Left lobe of liver (tissue), 2 donors: Measurements from ENCODE around the gene RIPK4. TPM values are rescaled to one million over a fixed set of nuclear protein-coding genes. Genes with fewer than 3 reads are reported as not detected.
A peak's percentile ranks its signal among the peaks of the same experiment; 100 is the strongest.
"Not testable (repeated sequence)": the region's sequence is repeated elsewhere in the genome, so short reads cannot be mapped to it uniquely, and the experiment has no call there.

Source experiments
- ATAC-seq: fragments of 200-7000 bp; cut with Tn5 transposase; one replicate; pipeline ENCODE4 v1.9.1; 2020; ENCODE audit warnings: mild to moderate bottlenecking, moderate library complexity
- DNase-seq: peaks from one replicate; pipeline ENCODE4 v3.0.0-alpha.2; 2020; ENCODE audit warnings: low spot score
- total RNA-seq: library from RNA; stranded (reverse); gene quantifications from one replicate; pipeline ENCODE4 v1.2.1, GENCODE V29; 2021
- donor health status: DM: no; HTN: no; CAD: no; lungs with moderate emphysema.
- donor health status: DM: no; HTN: yes; CAD: no.

The RIPK4 gene
- total RNA-seq, 1 donor from 2014 or later = 8.2 TPM

DNA sequence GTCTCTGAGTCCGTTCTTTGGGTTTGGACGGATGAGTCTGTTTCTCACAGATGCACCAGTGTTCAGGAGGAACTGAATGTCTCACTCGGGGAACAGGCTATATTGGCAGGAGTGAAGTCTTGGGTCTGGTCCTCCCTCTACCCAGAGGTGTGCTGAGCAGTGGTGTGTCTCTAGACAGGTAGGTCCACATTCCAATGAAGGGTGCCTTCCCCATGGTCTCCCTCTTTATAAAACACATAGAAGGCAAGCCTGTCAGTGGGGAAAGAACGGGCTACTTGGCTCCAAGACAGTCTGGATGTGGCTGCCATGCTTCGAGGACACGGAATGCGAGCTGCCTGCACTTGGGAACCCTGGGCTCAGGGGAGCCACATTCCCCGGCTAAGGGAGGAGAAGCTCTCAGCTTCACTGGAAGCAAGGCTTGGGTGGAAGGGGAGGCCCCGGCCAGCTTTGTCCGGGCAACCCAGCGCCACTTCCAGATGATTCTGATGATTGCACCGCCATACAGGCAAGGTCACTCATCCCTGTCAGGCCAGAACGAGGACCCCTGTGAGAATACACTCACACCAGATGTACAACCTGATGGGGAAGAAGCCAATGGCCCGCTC, 29.7 kb upstream of the RIPK4 start:
- ATAC-seq (no peak), DNase-seq (no peak)

DNA sequence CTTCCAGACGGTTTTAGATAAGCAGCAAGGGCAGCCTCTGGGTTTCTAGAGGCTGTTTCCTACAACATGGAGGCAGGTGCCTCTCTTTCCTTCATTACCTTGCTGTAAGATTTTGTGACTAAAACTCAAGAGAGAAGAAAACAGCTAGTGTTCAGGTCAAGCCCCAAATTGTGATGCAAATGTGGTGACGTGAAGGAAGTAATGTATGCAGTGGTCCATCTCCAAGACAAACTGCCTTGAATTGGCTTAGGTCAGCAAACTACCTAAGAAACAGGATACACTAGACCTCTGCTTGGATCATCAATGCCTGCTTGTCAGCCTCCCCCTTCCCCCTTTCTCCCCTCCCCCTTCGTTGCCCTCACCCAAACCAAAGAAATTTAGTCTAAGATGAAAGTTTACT, 28.9 kb upstream of the RIPK4 start:
- DNase-seq (no peak), ATAC-seq (no peak)

DNA sequence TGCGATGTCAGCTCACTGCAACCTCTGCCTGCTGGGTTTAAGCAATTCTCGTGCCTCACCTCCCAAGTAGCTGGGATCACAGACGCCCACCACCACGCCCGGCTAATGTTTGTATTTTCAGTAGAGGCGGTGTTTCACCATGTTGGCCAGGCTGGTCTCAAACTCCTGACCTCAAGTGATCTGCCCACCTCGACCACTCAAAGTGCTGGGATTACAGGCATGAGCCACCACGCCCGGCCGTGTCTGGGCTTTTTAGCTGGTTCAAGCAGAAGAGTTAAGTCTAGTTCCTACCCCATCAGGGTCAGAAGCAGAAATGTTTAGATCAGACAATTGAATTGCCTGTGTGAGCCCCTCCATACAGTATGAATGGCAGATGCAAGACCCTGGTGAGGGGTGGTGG, 27.7 kb upstream of the RIPK4 start:
- ATAC-seq = no peak
- DNase-seq = no peak

DNA sequence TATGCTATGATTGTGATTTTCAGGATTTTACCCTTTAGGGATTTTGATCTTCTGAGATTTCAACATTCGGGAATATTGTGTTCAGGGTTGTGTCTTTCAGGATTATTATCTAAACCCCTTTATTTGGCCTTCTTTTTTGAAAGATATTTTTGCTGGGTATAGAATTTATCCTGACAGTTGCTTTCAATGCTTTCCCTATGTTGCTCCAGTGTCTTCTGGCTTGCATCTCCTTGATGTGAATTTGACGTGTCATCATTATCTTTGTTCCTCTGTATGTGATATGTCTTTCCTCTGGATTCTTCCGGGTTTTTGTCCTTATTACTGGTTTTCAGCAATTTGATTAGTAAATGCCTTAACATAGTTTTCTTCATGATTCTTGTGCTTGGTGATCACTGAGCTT, 25.9 kb upstream of the RIPK4 start:
- DNase-seq = no peak
- no peak for ATAC-seq

DNA sequence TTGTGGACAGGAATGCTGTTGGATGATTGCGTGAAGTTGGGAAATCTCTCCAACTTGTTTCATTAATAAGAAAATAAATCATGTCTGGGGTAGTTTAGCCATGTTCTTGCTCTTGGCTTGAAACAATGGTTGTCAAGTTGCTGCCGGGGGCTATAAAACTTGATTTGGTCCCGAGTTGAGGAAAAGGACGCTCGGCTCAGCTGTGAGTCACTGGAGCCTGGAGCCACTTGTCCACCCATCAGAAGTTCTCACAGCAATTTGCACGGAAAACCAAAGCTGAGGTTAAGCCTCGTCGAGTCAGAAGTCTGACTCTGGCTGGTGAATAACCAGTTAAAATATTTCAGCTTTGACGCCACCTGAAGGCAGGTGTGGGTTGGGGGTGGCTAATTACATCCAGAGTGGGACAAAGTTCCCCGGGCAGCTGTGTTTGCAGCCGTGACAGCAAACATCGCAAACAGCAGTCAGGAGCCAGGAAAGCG, 19.7 kb upstream of the RIPK4 start:
- DNase-seq (no peak), ATAC-seq (no peak)

DNA sequence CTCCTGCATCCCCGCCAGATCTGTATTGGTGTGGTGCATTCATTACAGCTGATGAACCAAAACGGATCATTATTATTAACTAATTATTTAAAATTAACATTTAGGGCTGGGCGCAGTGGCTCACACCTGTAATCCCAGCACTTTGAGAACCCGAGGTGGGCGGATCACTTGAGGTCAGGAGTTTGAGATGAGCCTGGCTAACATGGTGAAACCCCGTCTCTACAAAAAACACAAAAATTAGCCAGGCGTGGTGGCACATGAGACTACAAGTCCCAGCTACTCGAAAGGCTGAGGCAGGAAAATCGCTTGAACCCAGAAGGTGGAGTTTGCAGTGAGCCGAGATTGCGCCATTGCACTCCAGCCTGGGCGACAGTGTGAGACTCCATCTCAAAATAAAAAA, 18.4 kb upstream of the RIPK4 start:
- not testable (repeated sequence) for DNase-seq, ATAC-seq

DNA sequence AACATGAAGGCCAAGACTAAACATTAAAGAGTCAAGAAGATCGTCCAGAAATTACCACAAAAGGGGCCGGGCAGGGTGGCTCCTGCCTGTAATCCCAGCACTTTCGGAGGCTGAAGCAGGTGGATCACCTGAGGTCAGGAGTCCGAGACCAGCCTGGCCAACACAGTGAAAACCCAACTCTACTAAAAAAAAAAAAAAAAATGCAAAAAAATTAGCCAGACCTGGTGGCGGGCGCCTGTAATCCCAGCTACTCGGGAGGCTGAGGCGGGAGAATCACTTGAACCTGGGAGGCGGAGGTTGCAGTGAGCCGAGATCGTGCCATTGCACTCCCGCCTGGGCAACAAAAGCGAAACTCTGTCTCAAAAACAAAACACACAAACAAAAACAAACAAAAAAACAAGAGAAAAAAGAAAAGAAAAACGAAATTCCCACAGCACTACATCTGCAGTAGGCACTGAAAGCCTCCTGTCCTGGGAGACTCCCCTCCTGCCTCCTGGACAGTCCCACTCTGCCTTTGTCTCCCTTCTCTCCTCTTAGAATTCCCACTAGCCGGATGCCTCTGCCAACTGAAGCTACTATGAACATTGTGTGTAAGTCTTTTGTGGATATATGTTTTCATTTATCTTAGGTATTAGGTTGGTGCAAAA, 17.7 kb upstream of the RIPK4 start:
- DNase-seq = no peak
- ATAC-seq = no peak

DNA sequence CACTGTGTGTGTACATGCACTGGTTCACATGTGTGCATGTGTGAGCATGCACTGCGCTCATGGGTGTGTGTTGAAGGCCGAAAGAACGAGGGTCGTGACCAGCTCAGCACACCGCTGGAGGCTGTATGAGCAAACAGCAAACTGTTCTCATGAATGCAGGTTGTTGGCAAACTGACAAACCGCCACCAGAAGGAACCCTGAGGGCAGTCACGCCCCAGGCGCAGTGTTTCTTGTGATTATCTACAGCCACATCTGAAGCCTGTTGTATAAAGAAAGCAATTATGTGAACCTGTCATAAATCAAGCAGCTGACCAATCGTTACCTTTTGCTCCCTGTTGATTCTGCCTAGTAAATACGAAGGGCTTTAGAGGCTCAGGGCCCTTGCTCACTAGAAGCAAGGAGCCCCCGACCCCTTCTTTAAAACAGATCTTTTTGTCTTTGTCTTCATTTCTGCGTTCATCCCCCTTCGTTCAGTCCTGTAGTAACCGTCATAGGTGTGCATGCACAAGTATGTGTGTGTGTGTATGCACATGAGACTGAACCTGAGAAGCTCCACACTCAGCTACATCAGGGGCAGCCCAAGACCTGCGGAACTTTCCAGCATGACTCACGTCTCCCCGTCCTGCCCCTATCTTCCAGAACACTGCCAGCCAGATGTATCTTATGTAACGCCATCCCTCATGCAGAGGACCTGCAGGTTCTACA, 16.8 kb upstream of the RIPK4 start:
- no peak for DNase-seq
- ATAC-seq = no peak

DNA sequence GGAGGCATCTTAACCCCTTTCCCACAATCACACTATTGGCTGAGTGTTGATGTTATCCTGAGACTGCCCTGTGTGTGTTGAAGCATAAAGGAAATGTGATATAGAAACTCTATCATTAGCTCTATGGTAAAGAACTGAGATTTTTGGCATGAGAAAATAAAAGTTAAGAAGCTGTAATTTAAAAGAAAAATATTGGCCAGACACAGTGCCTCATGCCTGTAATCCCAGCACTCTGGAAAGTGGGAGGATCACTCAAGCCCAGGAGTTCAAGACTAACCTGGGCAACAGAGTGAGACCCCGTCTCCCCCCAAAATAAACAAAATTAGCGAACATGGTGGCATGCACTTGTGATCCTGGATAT, 14.2 kb upstream of the RIPK4 start:
- DNase-seq = no peak
- no peak for ATAC-seq

DNA sequence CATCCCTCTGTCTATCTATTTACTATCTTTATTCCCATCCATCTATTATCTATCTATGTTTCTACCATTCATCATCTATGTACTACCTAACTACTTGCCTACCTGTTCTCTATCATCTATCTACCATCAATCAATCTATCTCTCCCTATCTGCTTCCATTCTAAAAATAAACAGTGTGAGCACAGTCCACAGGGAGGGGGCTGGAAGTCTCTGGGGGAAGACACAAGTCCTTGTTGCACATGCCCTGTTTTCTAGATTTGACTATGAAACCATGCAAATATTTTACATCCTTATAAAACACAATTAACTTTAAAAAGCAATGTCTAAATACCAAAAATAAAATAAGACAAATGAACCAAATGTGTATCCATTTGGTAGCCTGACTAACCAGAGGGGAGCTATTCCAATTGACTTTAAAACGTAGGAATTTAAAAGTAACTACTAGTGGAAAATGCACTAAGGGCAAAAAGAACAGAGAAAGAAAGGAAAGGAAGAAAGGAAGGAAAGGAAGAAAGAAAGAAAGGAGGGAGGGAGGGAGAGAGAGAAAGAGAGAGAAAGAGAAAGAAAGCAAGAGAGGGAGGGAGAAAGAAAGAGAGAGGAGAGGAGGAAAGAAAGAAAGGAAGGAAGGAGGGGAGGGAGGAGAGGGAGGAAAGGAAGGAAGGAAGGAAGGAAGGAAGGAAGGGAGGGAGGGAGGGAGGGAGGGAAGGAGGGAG, 13.6 kb upstream of the RIPK4 start:
- ATAC-seq (no peak), DNase-seq (no peak)

DNA sequence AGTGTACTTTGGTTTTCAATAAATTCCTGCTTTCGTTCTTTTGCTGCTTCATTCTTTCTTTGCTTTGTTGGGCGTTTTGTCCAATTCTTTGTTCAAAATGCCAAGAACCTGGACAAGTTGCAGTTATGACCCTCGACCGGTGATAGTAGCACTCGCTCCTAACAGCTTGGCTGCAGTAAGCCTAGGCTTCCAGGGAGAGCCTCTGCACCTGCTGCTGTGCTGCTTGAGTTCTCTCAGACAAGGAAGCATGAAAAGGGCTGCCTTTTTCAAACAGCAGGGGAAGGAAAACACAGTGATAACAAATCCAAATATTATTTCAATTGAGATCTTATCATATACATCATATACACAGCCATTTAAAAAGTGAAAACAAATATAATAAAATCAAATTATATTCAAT, 12.8 kb upstream of the RIPK4 start:
- ATAC-seq (peak; percentile 30), DNase-seq (no peak)

DNA sequence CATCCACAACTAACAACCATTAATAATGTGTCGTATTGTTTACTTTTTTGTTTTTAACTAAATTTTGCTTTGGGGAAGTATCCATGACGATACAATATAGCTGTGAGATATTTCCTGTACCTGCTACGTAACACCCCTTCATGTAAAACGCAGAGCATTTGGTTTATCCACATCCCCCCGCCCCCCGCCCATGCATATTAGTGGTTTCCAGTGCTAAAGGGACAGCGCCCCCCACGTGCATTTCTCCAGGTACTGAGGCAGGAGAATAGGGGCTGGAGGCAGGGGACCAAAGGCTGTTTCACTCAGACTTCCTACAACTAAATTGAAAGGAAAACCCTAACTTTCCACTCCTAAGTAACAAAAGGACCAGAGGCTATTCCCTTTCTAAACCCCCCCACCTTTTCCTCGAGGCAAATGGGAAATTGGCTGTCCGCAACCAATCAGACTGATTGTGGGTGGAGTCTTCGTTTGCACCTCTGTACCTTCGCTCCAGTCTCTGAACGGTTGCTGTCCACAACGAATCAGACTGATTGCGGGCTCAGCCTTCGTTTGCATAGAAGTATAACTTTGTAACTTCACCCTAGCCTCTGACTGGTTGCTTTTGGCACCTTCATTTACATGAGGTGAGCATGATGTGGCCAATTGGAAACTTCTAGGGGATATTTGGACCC, 12.2 kb upstream of the RIPK4 start:
- ATAC-seq (peak; percentile 85), DNase-seq (no peak)

DNA sequence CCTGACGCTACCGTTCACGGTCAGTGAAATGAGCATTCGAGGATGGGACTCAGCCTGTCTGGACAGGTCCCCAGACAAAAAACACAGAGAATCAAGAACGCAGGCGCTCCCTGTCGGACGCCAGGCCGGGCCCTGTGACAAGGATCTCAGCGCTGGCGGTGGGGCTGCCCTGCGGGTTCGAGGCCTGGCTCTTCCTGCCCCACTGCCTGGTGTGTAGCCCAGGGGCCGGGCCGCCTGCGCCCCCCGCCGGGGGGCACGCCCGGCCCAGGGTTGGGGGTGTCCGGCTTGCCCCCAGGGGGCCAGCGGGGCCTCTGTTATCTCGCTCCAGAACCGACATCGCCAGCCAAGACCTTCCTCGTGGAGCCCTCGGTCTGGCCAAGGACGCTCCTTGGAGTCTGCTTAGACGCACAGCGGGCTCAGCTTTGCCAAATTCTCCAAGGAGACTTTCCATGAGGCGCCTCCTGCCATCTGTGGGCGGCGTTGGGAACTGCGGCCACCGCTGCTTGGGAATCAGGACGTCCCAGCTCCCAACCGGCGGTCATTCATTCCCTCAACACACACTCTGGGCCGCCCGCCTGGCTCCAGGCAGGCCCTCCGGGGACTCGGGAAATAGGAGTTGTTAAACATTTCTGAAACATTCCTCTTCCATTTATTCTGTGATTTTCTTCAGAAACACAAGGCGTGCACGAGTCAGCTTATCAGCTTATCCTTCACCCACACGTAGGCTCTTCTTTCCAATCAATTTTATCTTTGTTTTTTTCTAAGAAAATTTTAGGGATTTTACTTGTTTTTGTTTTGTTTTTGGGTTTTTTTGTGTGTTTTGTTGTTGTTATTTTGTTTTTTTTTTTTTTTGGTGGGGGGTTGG, 11.3 kb upstream of the RIPK4 start:
- DNase-seq (peak; percentile 83), ATAC-seq (peak; percentile 93)

DNA sequence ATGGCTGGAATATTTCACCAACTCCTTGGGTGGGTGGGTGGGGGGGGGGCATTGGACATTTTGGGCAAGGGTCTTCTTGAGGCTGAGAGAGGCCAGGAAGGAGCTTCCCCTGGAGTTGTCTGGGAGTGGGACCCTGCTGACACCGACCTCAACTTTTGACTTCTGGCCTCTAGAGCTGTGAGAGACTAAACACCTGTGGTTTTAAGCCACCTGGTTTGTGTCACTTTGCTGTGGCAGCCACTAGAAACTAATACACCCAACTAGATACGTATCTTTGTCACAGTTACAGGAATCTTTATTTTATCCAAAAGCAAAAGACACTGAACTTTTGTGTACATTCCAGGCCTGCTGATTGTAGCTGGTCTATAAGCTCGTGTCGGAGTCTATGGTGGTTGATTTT, 9.9 kb upstream of the RIPK4 start:
- no peak for ATAC-seq

DNA sequence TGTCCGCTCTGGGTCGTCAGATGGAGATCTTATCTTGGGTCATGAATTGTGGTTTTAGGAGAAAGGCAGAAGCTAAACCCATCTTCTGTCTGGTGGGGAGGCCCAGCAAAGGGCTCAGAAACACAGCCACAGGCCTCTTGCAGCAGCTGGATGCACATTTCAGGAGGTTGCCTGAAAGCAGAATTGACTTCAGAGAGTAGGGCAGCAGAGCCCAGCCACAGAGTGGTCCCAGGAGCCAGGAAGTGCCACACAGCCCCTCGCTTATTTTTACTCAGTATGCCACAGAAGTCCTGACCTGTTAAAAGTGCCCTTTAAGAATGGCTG, 8.3 kb upstream of the RIPK4 start:
- no peak for ATAC-seq

More for the DNA sequence above, 9.9 kb upstream of the RIPK4 start:
- no peak for DNase-seq

DNA sequence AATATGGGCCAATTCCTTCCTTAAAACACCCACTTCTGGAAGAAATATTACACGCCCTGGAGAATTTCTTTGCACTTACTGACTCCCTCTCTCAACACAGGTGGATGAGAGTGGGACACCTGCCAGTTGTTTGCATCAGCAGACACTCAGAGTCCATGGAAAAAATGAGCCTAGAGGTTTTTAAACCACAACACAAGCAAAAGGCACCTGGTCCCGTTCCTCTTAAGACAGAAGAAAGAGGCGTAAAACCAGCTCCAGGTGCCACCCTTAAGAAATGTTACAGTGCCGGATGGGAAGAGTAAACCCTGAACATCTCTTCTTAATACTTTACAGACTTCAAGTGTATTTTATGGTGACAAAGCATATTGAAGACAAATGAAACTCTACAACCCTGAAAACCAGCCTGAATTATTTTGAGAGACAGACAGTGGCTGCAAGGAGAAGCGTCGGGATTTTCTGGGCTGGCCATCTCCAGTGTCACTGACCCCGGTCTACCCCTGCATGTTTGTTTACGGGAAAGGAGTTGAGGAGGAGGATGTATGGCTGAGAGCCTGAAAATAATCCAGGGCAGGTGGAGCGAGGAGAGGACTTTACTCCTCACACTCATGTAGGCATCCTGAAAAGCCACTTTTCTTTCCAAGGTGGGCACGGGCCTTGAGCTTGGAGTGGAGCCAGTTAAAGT, 7.8 kb upstream of the RIPK4 start:
- ATAC-seq (no peak), DNase-seq (no peak)

More for the DNA sequence above, 8.3 kb upstream of the RIPK4 start:
- no peak for DNase-seq

DNA sequence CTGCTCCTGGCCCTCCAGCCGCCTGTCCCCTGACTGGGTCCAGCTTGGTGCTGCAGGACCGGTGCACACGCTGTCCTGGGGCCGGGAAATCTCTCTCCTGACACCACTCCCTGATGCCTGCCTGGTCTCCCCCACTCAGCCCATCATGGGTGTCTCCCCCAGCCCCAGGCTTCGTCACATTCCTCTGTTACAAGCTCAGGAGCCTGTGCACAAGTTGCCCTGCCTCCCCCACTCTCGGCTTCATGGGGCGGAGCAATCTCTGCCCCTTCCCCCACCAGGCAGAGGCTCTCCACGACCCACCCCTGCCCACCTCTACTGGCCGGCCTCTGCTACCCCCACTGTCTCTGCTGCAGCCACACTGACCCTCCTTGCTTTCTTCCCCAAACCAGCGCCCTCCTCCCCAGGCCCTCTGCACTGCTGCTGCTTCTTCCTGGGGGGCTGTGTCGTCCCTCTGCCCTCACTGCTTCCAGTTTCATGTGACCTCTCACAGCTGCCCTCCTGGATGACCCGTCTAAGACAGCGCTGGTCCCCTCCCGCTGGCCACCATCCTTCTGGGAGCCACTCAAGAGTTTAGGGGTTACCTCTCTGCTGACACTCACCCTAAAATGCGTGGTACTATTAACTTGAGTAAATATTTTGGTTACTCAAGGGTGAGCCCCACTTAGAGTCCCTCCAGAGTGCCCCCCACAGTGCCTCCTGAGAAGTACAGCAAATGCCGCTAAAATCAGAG, 5.7 kb upstream of the RIPK4 start:
- no peak for ATAC-seq
- no peak for DNase-seq

DNA sequence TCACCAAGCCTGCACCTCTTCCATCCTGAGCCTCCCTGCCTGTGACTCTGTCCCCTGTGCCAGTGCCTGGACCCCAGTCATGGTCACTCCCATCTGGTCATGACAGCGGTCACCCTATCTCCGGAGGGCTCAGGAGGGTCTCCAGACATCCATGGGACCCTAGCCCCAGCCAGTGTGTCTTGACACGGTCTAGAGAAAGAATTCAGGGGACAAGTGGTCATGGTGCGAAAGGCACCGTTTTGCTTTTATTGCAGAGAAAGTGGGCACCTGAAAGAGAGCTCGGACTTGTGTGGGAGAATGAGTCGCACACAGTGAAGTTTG, 4.7 kb upstream of the RIPK4 start:
- no peak for ATAC-seq

DNA sequence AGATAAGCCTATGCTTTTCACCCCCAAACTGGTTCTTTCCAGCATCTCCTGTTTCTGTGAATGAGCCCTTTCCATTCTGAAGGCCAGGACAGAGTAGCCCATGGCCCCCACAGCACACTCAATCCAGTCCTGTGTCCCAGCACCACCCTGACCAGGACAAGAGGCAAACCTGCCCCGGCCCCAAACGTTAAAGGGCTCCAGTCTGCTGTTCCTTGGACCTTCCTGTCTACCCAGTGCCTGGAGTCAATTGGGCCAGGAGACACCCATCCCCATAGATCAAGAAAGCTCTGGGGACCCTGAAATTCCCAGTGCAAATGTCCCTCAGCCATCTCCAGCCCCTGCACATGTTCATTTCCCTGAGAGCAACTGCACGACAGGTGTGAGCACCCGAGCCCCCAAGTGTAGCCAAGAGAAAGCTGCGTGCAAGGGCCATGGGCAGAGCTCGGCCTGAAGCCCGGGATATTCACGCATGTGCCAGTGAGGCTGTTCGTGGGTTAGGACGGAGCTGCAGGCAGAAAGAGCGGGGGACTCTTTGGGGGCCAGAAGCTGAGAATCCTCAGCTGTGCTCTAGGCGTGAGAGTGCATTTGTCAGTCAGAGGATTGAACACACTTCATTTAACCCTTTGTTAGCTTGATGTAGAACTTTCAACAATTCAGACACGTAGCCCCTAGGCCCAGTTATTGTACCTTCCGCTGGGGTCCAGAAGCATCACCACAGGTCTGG, 4.2 kb upstream of the RIPK4 start:
- ATAC-seq (no peak), DNase-seq (no peak)

More for the DNA sequence above, 4.7 kb upstream of the RIPK4 start:
- DNase-seq = no peak
